Sciatic nerve (tissue), 2 donors: ENCODE data around the gene DMPK. TPM values are rescaled to one million over a fixed set of nuclear protein-coding genes. Genes with fewer than 3 reads are reported as not detected.
A peak's percentile ranks its signal among the peaks of the same experiment; 100 is the strongest.
"Not testable (repeated sequence)": the region's sequence is repeated elsewhere in the genome, so short reads cannot be mapped to it uniquely, and the experiment has no call there.

ENCODE experiments used
- ATAC-seq: fragments of 200-7000 bp; cut with Tn5 transposase; one replicate; pipeline ENCODE4 v1.9.1; 2020; ENCODE audit warnings: mild to moderate bottlenecking, moderate library complexity
- DNase-seq: peaks from one replicate; pipeline ENCODE4 v3.0.0-alpha.2; 2020; ENCODE audit warnings: low spot score
- intact Hi-C: fragments of 100-400 bp; cut with DNase I; formaldehyde crosslinking; loops from one replicate; pipeline ENCODE4 v1.14.2; 2022
- total RNA-seq: library from RNA; stranded (reverse); fragmentation: NEBNext Ultra II Directional; extraction: Animal tissue kit (Norgen Biotek cat#: 25700); gene quantifications from one replicate; pipeline ENCODE4 v1.2.1, GENCODE V29; 2021
- donor health status: DM: no; HTN: no; CAD: no.
- donor health status: DM: no; HTN: no; CAD: no.

DMPK gene
- total RNA-seq, 1 donor from 2014 or later: 77.9 TPM

DNA sequence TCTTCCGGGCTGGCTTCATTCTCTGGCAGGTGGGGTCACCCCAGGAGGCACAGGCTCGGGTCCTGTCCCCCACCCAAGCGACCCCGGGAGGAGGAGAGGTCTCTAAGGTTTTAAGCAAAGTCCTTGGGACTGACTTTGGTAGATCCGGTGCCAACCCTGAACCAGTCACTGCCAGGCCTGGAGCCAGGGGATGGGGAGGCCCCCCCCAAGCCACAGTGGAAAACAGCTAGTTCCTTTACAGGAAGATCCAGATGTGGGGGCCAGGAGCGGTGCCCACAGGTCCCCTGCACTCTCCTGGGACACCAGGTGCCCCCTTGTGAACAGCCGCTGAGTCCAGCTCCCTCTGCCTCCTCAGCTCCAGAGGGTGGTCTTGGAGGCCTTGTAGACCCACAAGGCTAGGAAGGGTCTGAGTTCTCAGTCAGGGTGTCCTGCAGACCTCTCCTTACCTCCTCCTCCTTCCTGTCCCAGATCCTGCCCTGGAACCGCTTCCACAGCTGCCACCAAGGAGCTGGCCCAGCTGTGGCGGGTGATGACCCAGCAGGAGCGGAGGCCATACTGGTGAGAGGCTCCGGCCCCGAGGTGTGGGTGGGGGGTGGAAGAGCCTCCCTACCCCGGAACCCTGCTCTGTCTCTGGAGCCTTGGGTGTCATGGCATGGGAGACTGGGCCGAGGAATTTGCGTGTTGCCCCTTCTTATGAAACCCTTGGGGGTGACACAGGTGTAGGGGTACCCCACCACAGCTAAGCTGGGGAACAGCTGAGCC, 19.2 kb downstream of the DMPK start:
- no peak for ATAC-seq
- DNase-seq: no peak
- intact Hi-C loops: loop anchor here (10.0 kb wide), 1 partner anchor 68 kb away; the partner anchor contains the start of genes QPCTL and SNRPD2

DNA sequence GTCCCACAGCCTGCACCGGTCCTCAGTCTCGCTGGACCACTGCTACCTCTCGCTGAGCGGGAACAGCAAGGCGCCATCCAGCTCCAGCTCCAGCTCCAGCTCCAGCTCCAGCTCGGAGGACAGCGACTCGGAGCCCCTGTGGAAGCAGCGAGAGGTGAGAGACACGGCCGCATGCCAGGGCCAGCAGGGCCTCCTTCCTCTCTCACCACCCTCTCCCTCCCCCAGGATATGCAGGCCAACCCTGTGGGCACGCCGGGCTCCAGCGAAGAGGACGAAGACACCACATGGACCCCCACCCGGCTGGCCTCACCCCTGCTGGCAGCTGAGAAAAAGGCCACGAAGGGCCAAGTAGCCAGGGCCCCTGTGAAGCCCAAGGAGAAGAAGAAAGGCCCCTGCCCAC, 20.6 kb downstream of the DMPK start:
- ATAC-seq: no peak
- DNase-seq: no peak
- intact Hi-C loops: loop anchor here (10.0 kb wide), 1 partner anchor 67 kb away; the partner anchor contains the start of genes QPCTL and SNRPD2

DNA sequence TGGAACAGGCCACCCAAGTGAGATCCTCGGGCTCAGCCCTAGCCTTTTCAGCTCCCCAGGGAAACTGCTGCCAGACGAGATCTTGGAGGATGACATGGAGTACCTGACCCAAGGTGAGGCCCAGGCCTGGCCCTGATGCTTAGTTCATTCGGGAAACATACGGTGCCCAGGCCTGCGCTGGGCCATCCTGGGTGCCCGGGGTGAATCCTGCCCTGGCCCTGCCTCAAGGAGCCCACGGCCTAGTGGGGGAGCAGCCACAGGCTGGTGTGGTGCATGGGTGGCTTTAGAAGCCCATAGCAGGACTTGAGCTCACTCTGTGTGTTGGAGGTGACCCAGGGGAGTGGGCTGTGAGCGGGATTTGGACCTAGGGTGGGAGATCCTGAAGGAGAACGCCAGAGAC, 23.4 kb downstream of the DMPK start:
- DNase-seq: no peak
- no peak for ATAC-seq
- intact Hi-C loops: no loop called here

DNA sequence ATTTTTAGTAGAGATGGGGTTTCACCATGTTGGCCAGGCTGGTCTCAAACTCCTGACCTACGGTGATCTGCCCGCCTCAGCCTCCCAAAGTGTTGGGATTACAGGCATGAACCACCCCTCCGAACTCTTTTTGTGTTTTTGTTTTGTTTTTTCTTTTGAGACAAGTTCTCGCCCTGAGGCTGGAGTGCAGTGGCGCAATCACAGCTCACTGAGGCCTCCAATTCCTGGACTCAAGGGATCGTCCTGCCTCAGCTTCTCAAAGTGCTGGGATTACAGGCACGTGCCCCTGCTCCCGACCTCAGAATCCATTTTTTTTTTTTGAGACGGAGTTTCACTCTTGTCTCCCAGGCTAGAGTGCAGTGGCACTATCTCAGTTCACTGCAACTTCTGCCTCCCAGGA, 24.6 kb downstream of the DMPK start:
- no peak for ATAC-seq
- no peak for DNase-seq
- intact Hi-C loops: no loop called here

DNA sequence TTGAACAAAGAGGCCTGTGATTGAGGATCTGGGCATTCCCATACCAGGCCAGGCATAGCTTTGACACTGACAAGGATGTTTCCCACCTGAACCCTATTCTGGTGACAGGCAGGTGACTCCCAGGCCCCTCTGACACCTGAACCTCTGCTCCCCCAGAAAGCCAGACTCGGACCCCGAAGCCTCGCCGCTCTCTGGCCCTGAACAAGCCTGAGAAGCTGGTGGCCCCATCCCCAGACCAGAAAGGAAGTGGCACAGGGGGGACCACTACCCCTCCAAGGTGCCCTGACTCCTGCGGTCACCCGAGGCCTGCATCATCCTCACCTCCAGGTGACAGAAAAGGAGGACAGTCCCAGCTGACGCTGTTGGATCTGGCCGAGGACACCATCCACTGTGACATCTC, 28.0 kb downstream of the DMPK start:
- intact Hi-C loops: no loop called here
- ATAC-seq (no peak), DNase-seq (no peak)

DNA sequence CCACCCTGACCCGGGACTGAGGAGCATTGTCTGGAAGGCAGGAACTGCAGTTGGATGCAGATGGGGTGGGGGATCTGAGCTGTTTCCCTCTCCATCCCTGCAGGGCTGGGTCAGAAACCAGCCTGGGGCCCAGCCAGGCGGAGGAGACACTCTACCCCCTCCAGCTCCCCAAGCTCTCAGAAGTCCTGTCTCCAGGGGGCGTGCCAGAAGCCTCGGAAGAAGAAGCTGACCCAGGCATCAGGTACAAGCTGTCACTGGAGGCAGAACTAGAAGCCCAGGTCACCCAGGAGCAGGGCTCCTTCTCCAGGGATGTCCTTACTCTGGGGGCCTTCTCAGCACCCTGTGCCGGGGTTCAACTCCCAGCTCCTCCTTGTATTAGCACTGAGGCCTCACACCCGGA, 28.7 kb downstream of the DMPK start:
- no peak for DNase-seq
- ATAC-seq: no peak
- intact Hi-C loops: no loop called here

DNA sequence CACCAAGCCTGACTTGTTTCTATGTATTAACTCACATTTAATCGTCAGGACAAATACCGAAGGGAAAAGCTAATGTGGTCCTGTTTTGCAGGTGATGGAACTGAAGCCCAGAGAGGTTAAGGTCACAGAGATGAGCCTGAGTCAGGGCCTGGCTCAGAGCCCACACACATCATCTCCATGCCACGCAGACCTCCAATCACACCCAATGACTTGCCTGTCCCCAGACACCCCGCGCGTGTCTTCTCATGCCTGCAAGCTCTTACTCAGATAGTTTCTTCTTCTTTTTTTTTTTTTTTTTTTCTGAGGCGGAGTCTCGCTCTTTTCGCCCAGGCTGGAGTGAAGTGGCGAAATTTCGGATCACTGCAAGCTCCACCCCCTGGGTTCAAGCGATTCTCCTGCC, 29.7 kb downstream of the DMPK start:
- DNase-seq: no peak
- intact Hi-C loops: no loop called here
- no peak for ATAC-seq

DNA sequence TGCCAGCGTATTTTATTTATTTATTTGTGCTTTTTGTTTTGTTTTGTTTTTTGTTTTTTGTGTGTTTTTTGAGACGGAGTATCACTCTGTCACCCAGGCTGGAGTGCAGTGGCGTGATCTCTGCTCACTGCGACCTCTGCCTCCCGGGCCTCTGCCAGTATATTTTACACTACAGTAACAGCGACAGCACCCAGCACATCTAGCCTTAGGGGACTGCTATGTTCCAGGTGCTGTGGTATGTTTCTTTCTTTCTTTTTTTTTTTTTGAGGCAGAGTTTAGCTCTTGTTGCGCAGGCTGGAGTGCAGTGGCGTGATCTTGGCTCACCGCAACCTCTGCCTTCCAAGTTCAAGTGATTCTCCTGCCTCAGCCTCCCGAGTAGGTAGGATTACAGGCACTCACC, 30.8 kb downstream of the DMPK start:
- ATAC-seq, intact Hi-C loops, DNase-seq: not testable (repeated sequence)

DNA sequence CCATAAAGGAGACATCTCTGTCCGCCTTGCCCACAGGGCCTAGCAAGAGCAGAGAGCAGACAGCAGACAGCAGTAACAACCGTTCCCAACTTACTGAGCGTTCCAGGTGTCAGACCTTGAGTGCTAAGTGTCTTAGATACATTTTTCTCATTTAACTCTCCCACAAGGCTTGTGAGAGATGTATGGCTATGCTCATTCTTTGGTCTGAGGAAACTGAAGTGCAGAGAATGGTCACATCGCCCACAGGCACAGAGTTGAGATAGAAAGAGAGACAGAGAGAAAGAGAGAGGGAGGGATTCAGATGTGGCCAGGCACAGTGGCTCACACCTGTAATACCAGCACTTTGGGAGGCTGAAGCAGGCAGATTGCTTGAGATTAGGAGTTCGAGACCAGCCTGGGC, 34.8 kb downstream of the DMPK start:
- intact Hi-C loops: no loop called here
- ATAC-seq: no peak
- no peak for DNase-seq

DNA sequence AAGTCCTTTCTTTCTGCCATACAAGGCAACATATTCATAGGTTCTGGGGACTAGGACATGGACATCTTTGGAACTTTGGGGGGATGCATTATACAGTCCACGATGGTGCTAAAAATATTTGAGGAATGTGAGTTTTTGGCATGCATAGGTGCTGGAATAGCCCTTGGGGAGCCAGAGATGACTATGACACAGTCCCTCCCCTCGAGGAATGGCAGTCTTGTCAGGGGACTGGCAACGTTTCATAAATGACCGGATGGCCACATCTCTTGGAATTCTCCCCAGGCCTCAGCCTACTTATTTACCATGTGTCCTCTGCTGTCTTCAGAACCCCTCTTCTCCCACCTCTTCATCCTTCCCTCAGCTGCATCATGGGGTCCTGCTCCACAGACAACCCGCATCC, 35.4 kb downstream of the DMPK start:
- DNase-seq (no peak), ATAC-seq (no peak)
- intact Hi-C loops: no loop called here

DNA sequence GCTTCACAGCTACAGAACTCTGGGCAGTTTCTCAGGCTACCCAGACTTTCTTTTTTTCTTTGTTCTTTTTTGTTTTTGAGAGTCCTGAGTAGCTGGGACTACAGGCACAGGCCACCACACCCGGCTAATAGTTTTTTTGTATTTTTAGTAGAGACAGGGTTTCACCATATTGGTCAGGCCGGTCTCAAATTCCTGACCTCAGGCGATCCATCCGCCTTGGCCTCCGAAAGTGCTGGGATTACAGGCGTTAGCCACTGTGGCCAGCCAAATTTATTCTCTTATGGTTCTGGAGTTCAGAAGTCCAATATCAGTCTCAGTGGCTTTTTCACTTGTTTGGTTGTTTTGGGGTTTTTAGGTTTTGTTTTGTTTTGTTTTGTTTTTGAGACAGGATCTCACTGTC, 36.7 kb downstream of the DMPK start:
- ATAC-seq (no peak), DNase-seq (no peak)
- intact Hi-C loops: no loop called here

DNA sequence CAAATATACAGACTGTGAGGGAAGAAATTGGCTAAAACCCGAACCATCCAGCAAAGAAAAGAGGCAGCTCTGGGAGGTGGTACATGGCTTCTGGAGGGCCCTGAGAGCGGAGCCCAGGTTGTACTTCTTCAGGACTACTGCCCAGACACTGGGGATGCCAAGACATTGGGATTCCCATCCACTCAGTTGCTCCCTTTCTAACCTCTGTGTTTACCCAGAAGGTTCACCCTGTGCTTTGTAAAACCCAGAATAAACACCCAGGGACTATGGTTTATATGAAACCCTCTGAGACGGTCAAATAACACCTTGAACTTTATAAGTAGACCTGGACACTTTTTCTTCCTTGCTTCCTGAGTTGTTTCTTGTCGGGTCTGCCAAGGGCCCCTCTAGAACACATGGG, 39.3 kb downstream of the DMPK start:
- DNase-seq (no peak), ATAC-seq (no peak)
- intact Hi-C loops: no loop called here

DNA sequence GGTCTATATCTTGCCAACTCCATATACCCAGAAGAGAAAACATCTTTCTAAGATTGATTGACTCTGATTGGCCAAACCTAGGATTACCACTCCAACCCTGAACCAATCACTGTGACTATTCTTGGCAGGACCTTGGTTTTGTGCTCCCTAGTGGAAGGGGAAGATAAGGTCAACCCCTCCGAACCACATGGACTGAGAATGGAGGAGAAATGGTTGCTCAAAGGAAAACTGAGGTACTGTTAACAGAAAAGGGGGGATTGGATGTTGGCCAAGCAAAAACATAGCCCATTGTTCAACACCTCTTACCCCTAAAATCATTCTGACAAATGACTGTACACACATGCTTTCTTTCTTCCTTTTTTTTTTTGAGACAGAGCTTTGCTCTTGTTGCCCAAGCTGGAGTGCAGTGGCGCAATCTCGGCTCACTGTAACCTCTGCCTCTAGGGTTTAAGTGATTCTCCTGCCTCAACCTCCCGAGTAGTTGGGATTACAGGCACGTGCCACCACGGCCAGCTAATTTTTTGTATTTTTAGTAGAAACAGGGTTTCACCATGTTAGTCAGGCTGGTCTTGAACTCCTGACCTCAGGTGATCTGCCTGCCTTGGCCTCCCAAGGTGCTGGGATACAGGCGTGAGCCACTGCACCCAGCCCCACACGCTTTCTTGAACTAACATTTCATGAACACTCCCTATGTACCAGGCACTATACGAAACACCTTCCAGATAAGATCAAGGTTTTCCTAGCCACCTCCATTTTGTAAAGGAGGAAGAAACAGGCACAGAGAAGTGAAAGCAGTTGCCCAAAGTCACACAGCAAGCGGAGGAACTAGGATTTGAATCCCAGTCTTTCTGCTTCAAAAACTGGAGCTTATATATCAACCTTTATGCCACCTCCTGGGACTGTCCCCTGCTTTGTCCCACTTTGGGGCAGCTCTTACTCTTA, 42.5 kb downstream of the DMPK start:
- intact Hi-C loops: no loop called here
- DNase-seq (no peak), ATAC-seq (no peak)

DNA sequence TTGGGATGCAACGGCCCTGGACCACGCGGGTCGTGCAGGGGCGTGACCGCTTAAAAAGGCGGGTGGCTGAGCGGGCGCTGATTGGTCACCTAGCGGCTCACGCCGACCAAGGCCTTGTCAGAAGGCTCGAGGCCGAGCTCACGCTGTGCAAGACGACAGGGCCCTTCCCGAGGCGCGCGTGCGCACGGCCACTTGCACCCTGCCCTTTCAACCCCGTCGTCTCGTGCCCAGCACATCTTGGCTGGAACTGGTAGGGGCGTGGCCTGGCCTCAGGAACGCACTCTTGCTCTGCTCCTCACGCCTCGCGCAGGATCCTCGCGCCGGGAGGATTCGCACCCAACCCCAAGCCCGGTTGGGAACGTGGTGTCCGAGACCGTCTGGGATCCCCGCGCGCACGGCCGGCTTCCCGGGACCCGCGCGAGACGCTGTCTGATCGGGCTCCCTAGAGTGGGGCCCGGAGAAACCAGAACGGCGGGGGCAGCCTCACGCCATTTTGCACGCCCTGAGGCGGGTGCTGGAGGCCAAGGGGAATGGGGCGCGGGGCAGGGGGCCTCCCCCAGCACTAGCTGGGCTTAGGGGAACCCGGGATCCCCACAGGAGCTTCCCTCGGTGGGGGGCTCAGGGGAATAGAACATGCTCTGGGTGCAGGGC, 49.0 kb downstream of the DMPK start, which contains the start of gene MEIOSIN:
Gene MEIOSIN, plus strand, starts transcription at position 280 of the 651 bp plus-strand sequence. CDS start 1,938 bp downstream, outside the sequence.
- ATAC-seq: no peak
- no peak for DNase-seq
- intact Hi-C loops: no loop called here

DNA sequence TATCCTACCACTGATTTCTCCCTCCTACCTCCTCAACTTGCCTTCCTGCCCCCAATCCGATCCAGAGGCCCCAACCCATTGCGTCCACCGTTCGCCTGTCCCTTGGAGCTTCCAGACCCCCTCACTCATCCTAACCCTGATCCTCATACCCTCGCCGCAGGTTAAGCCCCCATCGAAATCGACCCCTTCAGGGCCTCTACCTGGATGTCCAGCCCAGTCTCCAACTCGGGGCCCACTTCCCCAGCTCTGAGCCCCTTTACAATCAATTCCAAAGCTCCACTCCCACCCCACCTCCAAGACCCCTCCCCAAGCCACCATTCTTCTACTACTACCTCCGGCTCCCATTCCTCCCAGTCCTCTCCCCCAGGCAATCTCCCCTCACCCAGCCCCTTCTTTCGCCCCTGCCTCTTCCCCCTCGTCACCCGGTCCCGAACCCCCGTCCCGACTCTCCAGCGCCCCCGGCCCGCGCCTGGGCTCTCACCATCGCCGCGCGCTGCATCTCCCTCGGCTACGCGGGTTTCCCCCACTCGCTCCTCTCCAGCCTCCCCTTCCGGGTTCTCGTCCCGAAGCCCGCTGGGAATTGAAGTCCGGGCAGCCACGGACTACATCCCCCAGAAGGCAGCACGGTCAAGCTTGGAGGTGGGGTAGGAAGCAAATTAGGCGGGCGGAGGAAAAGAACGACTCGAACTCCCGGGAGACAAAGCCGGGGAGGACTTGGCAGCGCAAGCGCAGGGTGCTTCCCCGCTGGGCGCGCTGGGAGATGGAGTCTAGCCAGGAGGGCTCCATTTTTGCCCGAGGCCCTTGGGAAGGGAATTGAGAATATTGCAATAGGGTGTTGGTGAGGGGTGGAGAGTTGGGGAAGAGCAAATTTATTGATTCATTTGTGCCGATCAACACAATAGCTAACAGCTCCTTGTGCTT, 51.7 kb downstream of the DMPK start, which contains the start of gene FBXO46:
Gene FBXO46, minus strand, starts transcription at position 529 of the 921 bp plus-strand sequence. CDS start 17,401 bp downstream, outside the sequence.
- intact Hi-C loops: no loop called here
- peak; percentile 99 for ATAC-seq
- DNase-seq: peak; percentile 97

DNA sequence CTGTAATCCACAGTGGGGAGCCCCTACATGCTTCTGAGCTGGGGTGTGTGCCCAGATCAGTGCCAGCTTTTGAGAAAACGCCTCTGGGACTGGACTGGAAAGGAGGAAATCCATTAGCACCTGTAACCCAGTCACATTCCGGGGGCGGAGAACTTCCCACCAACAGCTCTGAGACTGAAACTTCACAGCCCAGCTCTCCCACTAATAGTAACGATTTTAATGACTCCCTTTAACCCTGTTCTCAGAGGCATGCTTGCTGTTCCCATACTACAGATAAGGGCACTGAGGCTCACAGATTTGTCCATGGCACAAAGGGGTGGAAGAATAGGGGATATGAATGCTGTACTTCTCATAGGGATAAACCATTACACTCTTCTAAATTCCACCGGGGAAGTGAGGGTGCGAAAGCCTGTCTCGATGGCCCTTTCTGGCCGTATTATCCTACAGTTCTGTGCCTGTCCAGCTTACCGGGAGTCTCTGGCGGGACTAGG, 52.4 kb downstream of the DMPK start:
- ATAC-seq: no peak
- no peak for DNase-seq
- intact Hi-C loops: no loop called here

DNA sequence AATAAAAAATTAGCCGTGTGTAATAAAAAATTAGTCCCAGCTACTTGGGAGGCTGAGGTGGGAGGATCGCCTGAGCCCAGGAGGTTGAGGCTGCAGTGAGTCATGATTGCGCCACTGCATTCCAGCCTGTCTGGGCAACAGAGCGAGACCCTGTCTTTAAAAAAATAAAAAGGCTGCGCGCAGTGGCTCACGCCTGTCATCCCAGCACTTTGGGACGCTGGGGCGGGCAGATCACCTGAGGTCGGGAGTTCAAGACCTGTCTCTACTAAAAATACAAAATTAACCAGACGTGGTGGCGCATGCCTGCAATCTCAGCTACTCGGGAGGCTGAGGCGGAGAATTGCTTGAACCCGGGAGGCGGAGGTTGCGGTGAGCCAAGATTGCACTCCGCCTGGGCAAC, 53.6 kb downstream of the DMPK start:
- ATAC-seq, intact Hi-C loops, DNase-seq: not testable (repeated sequence)

DNA sequence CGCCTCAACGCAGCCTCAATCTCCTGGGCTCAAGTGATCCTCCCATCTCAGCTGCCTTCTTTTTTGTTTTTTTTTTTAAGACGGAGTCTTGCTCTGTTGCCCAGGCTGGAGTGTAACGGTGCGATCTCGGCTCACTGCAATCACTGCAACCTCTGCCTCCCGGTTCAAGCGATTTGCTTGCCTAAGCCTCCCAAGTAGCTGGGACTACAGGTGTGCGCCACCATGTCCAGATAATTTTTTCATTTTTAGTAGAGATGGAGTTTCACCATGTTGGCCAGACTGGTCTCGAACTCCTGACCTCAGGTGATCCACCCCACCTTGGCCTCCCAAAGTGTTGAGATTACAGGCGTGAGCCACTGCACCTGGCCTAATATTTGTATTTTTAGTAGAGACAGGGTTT, 62.2 kb downstream of the DMPK start:
- ATAC-seq, intact Hi-C loops, DNase-seq: not testable (repeated sequence)
